GM21737 (cell line): Measurements from ENCODE around the gene OSBP2.

Experiments
- ATAC-seq: cut with Tn5 transposase; IDR thresholded peaks from one replicate; pipeline ENCODE4 v1.9.1; 2021; ENCODE audit warnings: mild to moderate bottlenecking, moderate library complexity; ENCODE audit not compliant: unreplicated experiment

The OSBP2 gene

GRCh38 chr22:30876915-30877553, 182.4 kb downstream of the OSBP2 start:
- ATAC-seq = no peak

DNA sequence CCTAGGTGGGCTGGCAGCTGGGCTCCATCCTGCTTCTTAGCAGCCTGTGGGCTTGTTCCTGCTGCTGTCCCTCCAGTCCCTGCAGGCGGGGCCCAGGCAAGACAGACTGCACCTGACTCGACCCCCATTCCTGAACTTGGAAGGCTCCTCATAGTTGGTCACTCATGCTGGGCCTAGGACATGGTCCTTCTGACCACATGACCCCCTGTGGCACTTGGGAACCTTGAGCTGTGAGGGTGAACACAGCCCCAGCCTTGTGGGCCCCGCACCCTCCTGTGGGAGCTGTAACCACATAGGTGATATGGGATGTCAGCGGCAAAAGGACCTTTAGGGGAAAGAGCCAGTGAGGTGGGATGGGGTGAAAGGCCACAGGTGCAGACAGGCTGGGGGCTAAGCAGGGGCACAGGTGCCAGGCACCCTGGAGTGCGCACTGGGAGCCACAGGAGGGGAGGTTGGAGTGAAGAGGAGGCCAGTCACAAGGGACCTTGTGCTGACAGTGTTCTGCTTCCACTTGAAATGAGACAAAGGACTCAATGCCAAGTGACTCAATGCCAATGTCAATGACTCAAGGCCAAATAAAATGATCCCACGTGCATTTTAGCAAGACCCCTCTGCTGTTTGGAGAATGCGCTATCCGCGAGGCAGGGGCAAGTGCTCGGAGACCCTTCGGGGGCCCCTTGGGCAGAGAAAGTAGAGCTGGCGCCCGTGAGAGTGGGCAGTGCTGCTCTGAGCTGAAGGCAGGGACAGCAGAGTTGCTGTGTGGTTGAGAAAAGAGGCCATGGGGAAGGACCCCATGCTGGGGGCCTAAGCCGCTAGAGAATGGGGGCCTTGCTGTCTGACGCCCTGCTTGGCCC, 183.2 kb downstream of the OSBP2 start:
- no peak for ATAC-seq

GRCh38 chr22:30878516-30879414, 184.1 kb downstream of the OSBP2 start:
- no peak for ATAC-seq

DNA sequence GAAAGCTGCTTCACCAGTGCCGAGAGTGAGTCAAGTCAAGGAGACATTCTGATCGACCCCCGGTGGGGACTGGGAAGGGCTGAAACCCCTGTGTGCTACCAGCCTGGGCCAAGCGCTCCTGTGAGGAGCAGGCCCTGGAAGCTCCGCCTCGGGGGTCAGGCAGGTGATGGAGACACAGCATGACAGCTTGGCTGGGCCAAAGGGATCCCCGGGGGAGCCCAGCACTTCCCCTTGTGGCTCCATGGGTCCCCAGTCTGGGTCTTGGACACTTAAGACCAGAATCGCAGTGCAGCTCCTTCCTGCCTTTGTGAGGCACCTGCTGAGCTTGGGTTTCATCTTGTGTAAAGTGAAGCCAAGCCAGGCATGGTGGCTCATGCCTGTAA, 184.7 kb downstream of the OSBP2 start:
- ATAC-seq = no peak

GRCh38 chr22:30880181-30880601, 185.5 kb downstream of the OSBP2 start:
- no peak for ATAC-seq

- ATAC-seq = no peak
These were observed 186.2 kb downstream of the OSBP2 start for GRCh38 chr22:30880847-30881246.

DNA sequence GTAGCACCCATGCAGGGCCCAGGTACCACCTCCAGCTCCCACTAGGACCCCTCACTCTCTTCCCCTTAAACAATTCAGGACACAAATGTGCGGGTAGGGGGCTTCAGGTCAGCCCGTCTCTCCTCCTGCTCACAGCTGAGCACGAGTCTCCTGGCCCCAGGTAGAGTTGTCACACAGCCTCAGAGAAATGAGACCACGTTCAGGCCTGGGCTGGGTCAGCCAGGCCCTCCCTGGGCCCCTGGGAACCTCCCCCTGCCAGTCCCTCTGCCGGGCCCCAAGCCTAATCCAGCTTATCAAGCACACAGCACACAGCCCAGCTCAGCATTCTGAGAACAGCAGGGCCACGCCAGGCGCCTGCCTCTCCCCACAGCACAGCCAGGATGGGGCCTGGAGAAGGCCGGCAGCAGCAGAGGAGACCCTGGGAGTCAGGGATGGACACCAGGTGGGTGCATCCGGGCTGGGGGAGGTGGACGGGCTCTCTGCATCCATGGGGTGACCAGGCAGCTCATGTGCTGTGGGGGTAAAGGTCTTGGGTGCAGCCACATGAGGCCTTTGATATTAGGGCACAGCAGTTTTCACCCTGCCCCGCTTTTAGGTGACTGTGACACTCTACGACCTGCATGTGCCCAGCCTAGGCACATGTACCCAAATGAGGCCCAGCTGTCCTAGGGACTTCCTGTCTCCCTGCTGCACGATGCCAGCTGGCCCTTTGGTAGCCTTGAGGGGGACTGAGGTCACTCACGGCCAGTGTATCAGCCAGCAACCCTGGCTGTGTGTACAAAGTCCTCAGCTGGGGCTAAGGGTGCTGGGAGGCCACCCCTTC, 186.9 kb downstream of the OSBP2 start:
- no peak for ATAC-seq

GRCh38 chr22:30882184-30882717, 187.6 kb downstream of the OSBP2 start:
- ATAC-seq = no peak

- ATAC-seq = no peak
These were observed 188.4 kb downstream of the OSBP2 start for GRCh38 chr22:30882974-30883533.

DNA sequence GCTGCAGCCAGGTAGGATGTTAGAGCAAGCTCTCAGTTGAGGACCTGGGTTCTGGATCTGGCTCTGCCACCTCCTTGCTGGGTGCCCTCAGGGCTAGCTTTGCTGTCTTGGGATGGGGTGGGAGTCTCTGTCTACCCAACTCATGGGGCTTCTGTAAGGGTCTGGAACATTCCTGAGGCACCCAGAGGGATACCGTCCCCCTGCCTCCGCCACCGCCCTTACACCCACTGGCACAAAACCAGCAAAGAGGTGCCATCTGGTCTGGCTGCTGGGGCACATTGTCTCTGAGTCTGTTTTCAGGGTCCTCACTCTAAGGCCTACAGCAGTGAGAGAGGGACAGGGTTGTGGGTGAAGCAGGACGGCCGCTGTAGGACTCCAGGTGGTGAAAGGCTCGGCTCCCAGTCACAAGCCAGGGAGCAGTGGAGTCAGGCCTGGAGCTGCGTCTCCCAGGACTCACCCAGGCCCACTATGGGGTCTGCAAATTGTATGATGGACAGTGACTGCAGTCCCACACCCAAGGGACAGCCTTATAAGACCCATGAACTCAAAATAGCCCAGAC, 189.0 kb downstream of the OSBP2 start:
- no peak for ATAC-seq

DNA sequence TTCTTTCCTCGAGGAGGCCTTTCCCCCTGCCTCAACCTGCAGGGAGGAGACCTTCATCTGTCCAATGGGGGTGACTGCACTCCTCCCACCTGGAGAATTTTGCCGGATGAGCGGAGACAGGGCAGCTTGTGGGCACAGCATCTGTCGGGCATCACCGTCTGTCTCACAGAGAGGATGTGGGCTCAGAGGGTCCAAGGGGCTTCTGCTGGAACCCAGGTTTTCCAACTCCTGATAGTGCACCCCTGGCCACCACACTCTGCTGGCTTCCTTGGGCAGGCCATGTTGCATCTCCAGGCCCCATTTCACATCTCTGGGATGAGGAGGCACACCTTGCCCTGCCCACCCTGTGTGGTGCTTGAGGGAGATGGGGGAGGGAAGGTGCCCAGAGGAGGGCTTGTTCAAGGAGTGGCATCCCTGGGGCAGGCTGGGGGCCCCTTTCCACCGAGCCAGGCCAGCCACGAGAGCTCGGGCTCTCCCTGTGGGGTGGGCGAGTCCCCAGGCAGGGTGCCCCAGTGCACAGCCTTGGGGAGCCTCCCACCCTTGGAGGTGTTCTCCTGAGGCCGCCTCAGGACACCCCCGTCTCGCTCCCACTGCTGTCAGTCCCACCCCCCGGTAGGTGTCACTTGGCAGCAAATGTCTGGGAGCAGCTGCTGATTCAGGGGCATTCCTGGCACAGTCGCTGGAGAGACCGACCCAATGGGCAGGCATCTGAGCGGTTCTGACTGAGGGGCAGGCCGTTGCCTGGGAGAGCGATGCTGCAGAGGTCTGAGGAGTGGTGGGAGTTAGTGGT, 189.7 kb downstream of the OSBP2 start:
- ATAC-seq = no peak

GRCh38 chr22:30885001-30885366, 190.3 kb downstream of the OSBP2 start:
- no peak for ATAC-seq

DNA sequence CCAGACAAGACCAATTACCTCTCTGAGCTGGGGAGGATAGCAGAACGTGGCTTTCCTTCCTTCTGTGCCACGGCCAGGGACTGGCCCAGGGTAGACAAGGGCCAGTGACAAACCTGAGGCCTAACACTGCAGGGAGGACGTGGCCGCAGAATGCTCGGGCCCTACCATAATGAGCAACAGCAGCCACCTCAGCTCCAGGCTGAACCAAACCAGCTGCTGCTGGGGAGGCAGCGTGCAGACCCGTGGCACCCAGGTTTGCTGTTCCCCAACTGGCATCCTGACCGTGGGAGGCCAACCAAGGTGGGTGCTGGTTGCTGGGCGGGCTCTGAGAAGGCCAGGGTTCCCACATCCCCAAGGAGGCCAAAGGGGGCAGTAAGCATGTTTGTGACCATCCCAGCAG, 190.9 kb downstream of the OSBP2 start:
- ATAC-seq = no peak

GRCh38 chr22:30887453-30887852, 192.8 kb downstream of the OSBP2 start:
- ATAC-seq = no peak

DNA sequence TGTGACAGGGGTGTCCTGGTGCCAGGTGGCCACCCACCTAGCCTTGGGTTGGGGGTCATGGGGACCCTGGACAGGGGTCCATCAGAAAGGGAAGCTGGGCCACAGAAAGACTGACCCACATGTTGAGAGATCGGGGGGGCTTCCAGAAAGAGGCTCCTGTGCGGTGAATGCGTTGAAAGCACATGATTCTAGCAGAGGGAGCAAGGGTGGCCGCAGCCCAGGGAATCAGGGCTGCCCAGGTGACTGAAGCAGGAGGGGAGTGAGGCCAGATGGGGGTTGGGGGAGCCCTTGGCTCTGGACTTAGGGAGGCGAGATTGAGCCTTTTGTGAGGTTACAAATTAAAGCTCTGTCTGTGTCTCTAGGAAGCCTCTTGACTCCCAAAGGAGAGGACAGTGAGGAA, 193.2 kb downstream of the OSBP2 start:
- ATAC-seq = no peak

DNA sequence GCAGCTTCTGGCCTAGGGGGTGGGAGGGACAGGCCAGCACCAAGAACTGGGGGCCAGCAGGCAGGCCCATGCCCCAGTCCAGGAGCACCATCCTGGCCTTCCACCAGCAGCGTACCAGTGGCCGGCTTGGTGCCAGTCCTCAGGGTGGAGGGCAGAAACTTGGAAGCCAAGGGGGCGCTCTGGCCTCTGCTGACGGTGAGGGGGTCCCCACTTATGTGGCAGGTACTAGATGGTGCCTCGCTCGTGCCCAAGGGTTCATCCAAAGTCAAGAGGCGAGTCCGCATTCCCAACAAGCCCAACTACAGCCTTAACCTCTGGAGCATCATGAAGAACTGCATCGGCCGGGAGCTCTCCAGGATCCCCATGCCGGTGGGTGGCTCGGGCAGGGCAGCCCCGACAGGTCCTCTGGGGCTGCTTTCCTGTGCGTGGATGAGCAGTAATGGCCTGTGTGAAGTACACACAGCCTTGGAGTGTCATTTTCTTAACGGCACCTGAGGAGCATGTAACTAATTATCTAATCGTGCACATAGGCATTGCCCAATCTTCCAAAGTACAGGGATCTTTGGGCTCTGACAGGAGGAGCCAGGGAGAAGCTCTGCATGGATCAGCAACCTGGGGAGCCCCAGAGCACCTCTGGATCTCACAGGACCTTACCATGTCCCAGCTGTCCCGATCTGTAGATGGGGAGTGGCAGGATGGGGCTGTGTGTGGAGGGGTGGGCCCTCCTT, 194.8 kb downstream of the OSBP2 start:
- no peak for ATAC-seq

DNA sequence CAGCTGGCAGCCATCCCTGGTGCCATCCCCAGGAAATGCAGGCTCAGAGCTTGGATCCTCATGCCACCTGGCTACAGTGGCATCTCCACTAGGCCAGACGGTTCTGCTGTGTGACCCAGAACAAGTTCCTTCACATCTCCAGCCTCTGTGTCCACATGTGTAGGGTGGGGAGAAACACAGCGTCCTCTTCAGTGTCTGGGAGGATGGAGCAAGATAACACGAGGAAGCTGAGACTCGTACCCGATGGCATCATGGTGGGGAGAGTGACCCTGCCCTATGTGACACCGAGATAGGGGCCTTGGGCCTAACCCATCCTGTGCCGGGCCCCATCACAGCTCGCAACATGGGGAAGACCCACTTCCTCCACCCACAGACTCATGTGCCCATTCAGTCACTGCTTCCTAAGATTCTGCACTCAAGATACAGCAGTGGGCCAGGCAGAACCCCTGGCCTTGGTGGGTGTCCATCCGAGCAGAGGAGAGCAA, 195.4 kb downstream of the OSBP2 start:
- ATAC-seq = no peak
